Trophoblast cell (in vitro differentiated cells and primary cell): Measurements from ENCODE around the gene NCOA3.

Experiments used
- DNase-seq, 2 donors: peaks; one replicate each; pipeline ENCODE4 v3.0.0-alpha.2; 2016
- H2AFZ ChIP-seq: 2 replicates; pipeline ENCODE4 v1.6.1; 2013; ENCODE audit warnings: low read length, moderate library complexity, mild to moderate bottlenecking; ENCODE audit not compliant: insufficient read depth, poor library complexity
- H2AK5ac ChIP-seq: 2 replicates; pipeline ENCODE4 v1.6.1; 2013; ENCODE audit warnings: mild to moderate bottlenecking, low read length
- H2BK120ac ChIP-seq: 2 replicates; pipeline ENCODE4 v1.6.1; 2013; ENCODE audit warnings: low read length, mild to moderate bottlenecking, moderate library complexity; ENCODE audit not compliant: insufficient read depth, poor library complexity
- H2BK12ac ChIP-seq: 2 replicates; pipeline ENCODE4 v1.6.1; 2013; ENCODE audit warnings: mild to moderate bottlenecking, low read length, moderate library complexity
- H2BK5ac ChIP-seq: 2 replicates; pipeline ENCODE4 v1.6.1; 2013; ENCODE audit warnings: low read length, low read depth, moderate library complexity, mild to moderate bottlenecking; ENCODE audit not compliant: poor library complexity
- H3K14ac ChIP-seq: 2 replicates; pipeline ENCODE4 v1.6.1; 2013; ENCODE audit warnings: mild to moderate bottlenecking, low read length
- H3K18ac ChIP-seq: 2 replicates; pipeline ENCODE4 v1.6.1; 2013; ENCODE audit warnings: mild to moderate bottlenecking, low read length
- H3K23ac ChIP-seq: 2 replicates; pipeline ENCODE4 v1.6.1; 2013; ENCODE audit warnings: low read length
- H3K27ac ChIP-seq: 2 replicates; pipeline ENCODE4 v1.5.1; 2013; ENCODE audit warnings: low read depth, mild to moderate bottlenecking, inconsistent platforms, low read length, moderate library complexity
- H3K27me3 ChIP-seq: 2 replicates; pipeline ENCODE4 v1.6.1; 2013; ENCODE audit warnings: inconsistent platforms, mild to moderate bottlenecking, low read length, moderate library complexity; ENCODE audit not compliant: insufficient read depth
- H3K36me3 ChIP-seq, 2 experiments: 1 replicate in 1 of 2; 2 replicates in 1 of 2; pipeline ENCODE4 v1.6.1; 2013; ENCODE audit warnings: low read length in 2 of 2, mild to moderate bottlenecking in 2 of 2, moderate library complexity in 1 of 2; ENCODE audit not compliant: insufficient read depth in 2 of 2, control insufficient read depth in 1 of 2
- H3K4ac ChIP-seq: 2 replicates; pipeline ENCODE4 v1.6.1; 2013; ENCODE audit warnings: low read depth, mild to moderate bottlenecking, low read length, moderate library complexity
- H3K4me1 ChIP-seq, 2 experiments: 1 replicate in 1 of 2; 2 replicates in 1 of 2; pipeline ENCODE4 v1.6.1; 2013; ENCODE audit warnings: low read length in 2 of 2, mild to moderate bottlenecking in 2 of 2, moderate library complexity in 1 of 2; ENCODE audit not compliant: insufficient read depth in 2 of 2, control insufficient read depth in 1 of 2
- H3K4me2 ChIP-seq: 2 replicates; pipeline ENCODE4 v1.6.1; 2013; ENCODE audit warnings: inconsistent platforms, mild to moderate bottlenecking, low read length, moderate library complexity
- H3K4me3 ChIP-seq: 2 replicates; pipeline ENCODE4 v1.5.1; 2013; ENCODE audit warnings: mild to moderate bottlenecking, low read depth, low read length, inconsistent platforms
- H3K79me1 ChIP-seq: one replicate; pipeline ENCODE4 v1.6.1; 2013; ENCODE audit warnings: low read length
- H3K79me2 ChIP-seq: 2 replicates; pipeline ENCODE4 v1.6.1; 2013; ENCODE audit warnings: low read length, mild to moderate bottlenecking; ENCODE audit not compliant: control insufficient read depth, insufficient read depth, poor library complexity
- H3K9ac ChIP-seq: 2 replicates; pipeline ENCODE4 v1.6.1; 2013; ENCODE audit warnings: mild to moderate bottlenecking, low read length
- H3K9me3 ChIP-seq: 2 replicates; pipeline ENCODE4 v1.6.1; 2013; ENCODE audit warnings: low read depth, mild to moderate bottlenecking, control low read depth, inconsistent platforms, low read length; ENCODE audit not compliant: insufficient read depth
- H4K12ac ChIP-seq: 2 replicates; pipeline ENCODE4 v1.6.1; 2013; ENCODE audit warnings: low read depth, mild to moderate bottlenecking, low read length, moderate library complexity
- H4K8ac ChIP-seq: 2 replicates; pipeline ENCODE4 v1.6.1; 2013; ENCODE audit warnings: low read depth, mild to moderate bottlenecking, low read length, moderate library complexity
- H4K91ac ChIP-seq: one replicate; pipeline ENCODE4 v1.6.1; 2013; ENCODE audit warnings: low read depth, mild to moderate bottlenecking, low read length, moderate library complexity
- WGBS: extraction: QIAGEN DNeasy Blood & Tissue Kit; methylation state at CpG from one replicate; pipeline ENCODE4 v1.1.7; 2013; ENCODE audit warnings: missing lambda C conversion rate; ENCODE audit not compliant: insufficient read length, insufficient coverage; ENCODE audit errors: extremely low coverage; 5-methylcytosine and 5-hydroxymethylcytosine counted together

NCOA3 gene

DNA sequence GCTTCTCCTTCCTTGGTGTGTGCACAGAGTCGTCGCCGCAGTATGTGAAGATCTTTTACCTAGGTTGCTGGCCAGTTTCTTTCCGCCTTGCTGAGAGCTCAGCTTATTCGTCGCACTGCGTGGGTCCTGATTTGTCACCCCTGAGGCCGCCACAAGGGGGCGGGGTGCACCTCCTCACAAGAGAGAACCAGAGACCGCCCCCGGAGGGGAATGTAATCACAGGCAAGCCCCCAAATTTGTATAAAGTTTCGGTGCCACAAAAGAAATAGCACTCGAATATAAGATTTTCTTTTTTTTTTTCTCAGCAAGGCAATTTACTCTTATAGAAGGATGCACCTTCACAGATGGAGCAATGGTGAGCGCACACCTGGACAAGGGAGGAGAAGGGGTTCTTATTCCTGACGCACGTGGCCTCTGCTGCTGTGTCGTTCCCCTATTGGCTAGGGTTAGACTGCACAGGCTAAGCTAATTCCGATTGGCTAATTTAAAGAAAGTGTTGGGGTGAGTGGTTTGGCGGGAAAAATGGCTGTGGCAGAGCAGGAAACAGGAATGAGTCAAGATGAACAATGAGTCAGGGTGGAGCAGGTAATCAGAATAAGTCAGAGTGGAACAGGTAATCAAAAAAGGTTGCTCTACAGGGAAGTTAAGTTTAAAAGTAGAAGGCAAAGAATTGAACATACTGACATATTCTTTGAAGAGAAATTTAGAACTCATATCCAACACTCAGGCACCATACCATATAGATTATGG is 19.5 kb downstream of the NCOA3 start:
- Histone ChIP-seq H4K8ac (no peak overlapping the region), H2BK5ac (no peak overlapping the region), H3K27ac (no peak overlapping the region), H4K91ac (no peak overlapping the region), H3K79me1 (no peaks in the 10 kb centered on the region), H3K79me2 (peaks cover 22% of the 10 kb centered on the region), H3K14ac (no peak overlapping the region), H3K4me2 (no peak overlapping the region), H3K27me3 (no peaks in the 10 kb centered on the region), H4K12ac (no peak overlapping the region), H3K4me3 (no peak overlapping the region), H3K9ac (no peak overlapping the region), H3K4me1 (no peaks in the 10 kb centered on the region), H3K4ac (peak overlapping the region; percentile 28), H2BK12ac (no peak overlapping the region), H3K9me3 (peaks cover 11% of the 10 kb centered on the region), H2AK5ac (no peak overlapping the region), H3K23ac (no peak overlapping the region), H2BK120ac (no peak overlapping the region), H3K36me3 (peaks cover 20 to 36% of the 10 kb centered on the region in 2 experiments), H2AFZ (no peak overlapping the region), H3K18ac (peak overlapping the region; percentile 8)
- DNase-seq = no peak
- WGBS = no CpG with 5 or more reads among the region's 19 CpGs

GRCh38 chr20:47524015-47524784 is 22.5 kb downstream of the NCOA3 start:
- H3K4me1 ChIP-seq = no peaks in the 10 kb centered on the region
- no peak for DNase-seq
- no peak overlapping the region for H3K4me2 ChIP-seq
- no peak overlapping the region for H2BK120ac ChIP-seq
- no peak overlapping the region for H3K23ac ChIP-seq
- peaks cover 11% of the 10 kb centered on the region for H3K9me3 ChIP-seq
- no peak overlapping the region for H2AFZ ChIP-seq
- peaks cover 18 to 26% of the 10 kb centered on the region in 2 experiments for H3K36me3 ChIP-seq
- no peak overlapping the region for H3K4me3 ChIP-seq
- H4K91ac ChIP-seq = no peak overlapping the region
- no peak overlapping the region for H4K12ac ChIP-seq
- H3K14ac ChIP-seq = no peak overlapping the region
- H2BK12ac ChIP-seq = no peak overlapping the region
- H3K18ac ChIP-seq = no peak overlapping the region
- no peak overlapping the region for H2BK5ac ChIP-seq
- H3K9ac ChIP-seq = no peak overlapping the region
- peaks cover 16% of the 10 kb centered on the region for H3K79me2 ChIP-seq
- H4K8ac ChIP-seq = no peak overlapping the region
- no CpG with 5 or more reads among the region's 8 CpGs for WGBS
- no peaks in the 10 kb centered on the region for H3K79me1 ChIP-seq
- H3K27ac ChIP-seq = no peak overlapping the region
- no peak overlapping the region for H2AK5ac ChIP-seq
- peak overlapping the region; percentile 6 for H3K4ac ChIP-seq
- H3K27me3 ChIP-seq = no peaks in the 10 kb centered on the region

GRCh38 chr20:47527004-47527800 is 25.5 kb downstream of the NCOA3 start:
- no CpG with 5 or more reads among the region's 5 CpGs for WGBS
- H3K79me1 ChIP-seq = no peaks in the 10 kb centered on the region

DNA sequence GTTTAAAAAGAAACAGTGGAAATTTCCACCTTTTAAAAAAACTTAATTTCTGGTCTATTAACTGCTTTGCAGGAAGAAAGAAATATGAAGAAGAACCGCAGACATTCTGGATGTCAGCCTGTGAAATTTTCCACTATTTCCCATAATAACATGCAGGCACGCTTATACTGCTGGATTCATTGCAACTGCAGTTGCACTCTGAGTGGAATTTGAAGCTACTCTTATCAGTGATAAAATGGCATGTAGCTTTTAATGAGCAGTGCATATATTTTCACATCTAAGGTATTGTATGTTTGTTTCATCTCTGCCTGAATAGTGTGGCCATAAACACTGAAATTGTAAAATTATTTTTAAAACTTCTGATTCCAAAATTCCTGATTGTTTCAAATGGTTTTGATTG is 28.2 kb downstream of the NCOA3 start:
- H2AFZ ChIP-seq = no peak overlapping the region
- H2BK5ac ChIP-seq = no peak overlapping the region
- no peak overlapping the region for H3K9ac ChIP-seq
- peak in 1 of 2 donors; percentile 14 for DNase-seq
- peaks cover 0 to 2% of the 10 kb centered on the region in 2 experiments for H3K36me3 ChIP-seq
- H3K27ac ChIP-seq = no peak overlapping the region
- H3K18ac ChIP-seq = no peak overlapping the region
- no peak overlapping the region for H4K12ac ChIP-seq
- H2BK12ac ChIP-seq = no peak overlapping the region
- no peak overlapping the region for H3K4ac ChIP-seq
- no peak overlapping the region for H3K4me2 ChIP-seq
- H4K91ac ChIP-seq = no peak overlapping the region
- H3K27me3 ChIP-seq = no peaks in the 10 kb centered on the region
- no peak overlapping the region for H3K4me3 ChIP-seq
- H2AK5ac ChIP-seq = no peak overlapping the region
- WGBS = no CpG with 5 or more reads among the region's 2 CpGs
- no peak overlapping the region for H3K14ac ChIP-seq
- H3K23ac ChIP-seq = no peak overlapping the region
- H3K9me3 ChIP-seq = no peaks in the 10 kb centered on the region
- peaks cover 6% of the 10 kb centered on the region for H3K79me2 ChIP-seq
- H4K8ac ChIP-seq = no peak overlapping the region
- no peak overlapping the region for H2BK120ac ChIP-seq
- H3K4me1 ChIP-seq = no peaks in the 10 kb centered on the region
- no peaks in the 10 kb centered on the region for H3K79me1 ChIP-seq

More at GRCh38 chr20:47527004-47527800, 25.5 kb downstream of the NCOA3 start:
- H3K4me2 ChIP-seq = no peak overlapping the region
- no peak overlapping the region for H4K12ac ChIP-seq
- H3K27me3 ChIP-seq = no peaks in the 10 kb centered on the region
- H2BK12ac ChIP-seq = no peak overlapping the region
- peak in 1 of 2 donors; percentile 43 for DNase-seq
- H2BK120ac ChIP-seq = no peak overlapping the region
- H2BK5ac ChIP-seq = no peak overlapping the region
- H4K91ac ChIP-seq = no peak overlapping the region
- no peak overlapping the region for H3K23ac ChIP-seq
- no peak overlapping the region for H3K18ac ChIP-seq
- no peak overlapping the region for H3K9ac ChIP-seq
- peaks cover 3% of the 10 kb centered on the region for H3K9me3 ChIP-seq
- no peak overlapping the region for H3K14ac ChIP-seq
- H3K4ac ChIP-seq = no peak overlapping the region
- no peak overlapping the region for H2AK5ac ChIP-seq
- H3K79me2 ChIP-seq = peaks cover 6% of the 10 kb centered on the region
- H4K8ac ChIP-seq = no peak overlapping the region
- H3K4me3 ChIP-seq = no peak overlapping the region
- no peaks in the 10 kb centered on the region for H3K4me1 ChIP-seq
- peaks cover 6 to 10% of the 10 kb centered on the region in 2 experiments for H3K36me3 ChIP-seq
- H3K27ac ChIP-seq = no peak overlapping the region
- H2AFZ ChIP-seq = no peak overlapping the region
